Left ventricle myocardium inferior (tissue), 1 donor: ENCODE results near the gene TSPAN3. TPM values are rescaled to one million over a fixed set of nuclear protein-coding genes. Genes with fewer than 3 reads are reported as not detected.

Experiments
- DNase-seq: peaks from one replicate; pipeline ENCODE4 v3.0.0-alpha.2; 2020
- H3K27ac ChIP-seq: fragments of 200-600 bp; replicated peaks from 2 replicates; pipeline ENCODE4 v1.8.0; 2021
- H3K27me3 ChIP-seq: fragments of 200-600 bp; 2 replicates; pipeline ENCODE4 v1.8.0; 2021; ENCODE audit warnings: low read depth
- H3K36me3 ChIP-seq: fragments of 200-600 bp; 2 replicates; pipeline ENCODE4 v1.8.0; 2021
- H3K4me1 ChIP-seq: fragments of 200-600 bp; 2 replicates; pipeline ENCODE4 v1.8.0; 2021
- H3K4me3 ChIP-seq: fragments of 200-600 bp; 2 replicates; pipeline ENCODE4 v1.8.0; 2021; ENCODE audit warnings: mild to moderate bottlenecking, moderate library complexity
- H3K9me3 ChIP-seq: fragments of 200-600 bp; replicated peaks from 2 replicates; pipeline ENCODE4 v1.8.0; 2021
- intact Hi-C: fragments of 100-400 bp; cut with micrococcal nuclease; formaldehyde crosslinking; loops from one replicate; pipeline ENCODE4 v1.11.0; 2022
- total RNA-seq: library from RNA; stranded (reverse); fragmentation: NEBNext Ultra II Directional; extraction: Animal tissue kit (Norgen Biotek cat#: 25700); gene quantifications from one replicate; pipeline ENCODE4 v1.2.1, GENCODE V29; 2021
- TF ChIP-seq, protein P1 (sequence below): fragments of 200-600 bp; IDR thresholded peaks from 2 replicates; pipeline ENCODE4 v1.8.0; 2021; ENCODE audit warnings: antibody characterized with exemption, mild to moderate bottlenecking, borderline replicate concordance
- donor health status: DM: no; HTN: yes; CAD: no; lungs with severe emphysema.

Gene TSPAN3
- total RNA-seq, 1 donor from 2014 or later, result 98.6 TPM

DNA sequence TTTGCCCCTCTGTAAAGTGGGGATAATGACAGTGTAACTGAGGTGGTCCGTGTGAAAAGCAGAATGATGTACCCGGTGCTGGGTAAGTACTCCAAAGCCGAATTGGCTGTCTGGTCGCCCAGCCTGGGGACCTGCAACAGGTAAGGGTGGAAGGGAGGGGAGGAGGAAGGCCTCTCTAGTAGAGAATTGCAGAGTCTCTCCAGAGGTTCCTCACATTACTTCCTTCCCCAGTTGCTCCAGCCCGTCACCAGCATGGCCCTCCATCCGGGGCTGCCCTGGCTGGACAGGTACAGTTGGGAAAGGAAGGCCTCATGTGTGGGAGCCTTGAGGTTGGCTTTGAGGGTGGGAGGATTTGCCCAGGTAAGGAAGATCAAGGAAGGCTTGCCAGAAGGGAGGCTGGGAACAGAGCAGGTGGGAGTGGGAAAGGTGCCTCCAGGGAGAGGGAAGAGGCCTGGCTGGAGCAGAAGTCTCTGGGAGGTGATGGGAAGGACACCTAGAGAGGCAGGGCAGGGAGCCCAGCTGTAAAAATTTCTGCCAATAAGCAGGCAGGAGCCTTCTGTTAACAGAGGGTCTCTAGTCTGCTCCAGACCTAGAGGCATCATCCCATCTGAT, 77.7 kb downstream of the TSPAN3 start:
- no peaks in the 10 kb centered on the region for H3K9me3 ChIP-seq
- H3K27me3 ChIP-seq, result no peaks in the 10 kb centered on the region
- H3K4me3 ChIP-seq, result no peak overlapping the region
- no peaks in the 10 kb centered on the region for H3K36me3 ChIP-seq
- intact Hi-C loops, result no loop called here
- DNase-seq, result no peak
- TF ChIP-seq, protein P1, sequence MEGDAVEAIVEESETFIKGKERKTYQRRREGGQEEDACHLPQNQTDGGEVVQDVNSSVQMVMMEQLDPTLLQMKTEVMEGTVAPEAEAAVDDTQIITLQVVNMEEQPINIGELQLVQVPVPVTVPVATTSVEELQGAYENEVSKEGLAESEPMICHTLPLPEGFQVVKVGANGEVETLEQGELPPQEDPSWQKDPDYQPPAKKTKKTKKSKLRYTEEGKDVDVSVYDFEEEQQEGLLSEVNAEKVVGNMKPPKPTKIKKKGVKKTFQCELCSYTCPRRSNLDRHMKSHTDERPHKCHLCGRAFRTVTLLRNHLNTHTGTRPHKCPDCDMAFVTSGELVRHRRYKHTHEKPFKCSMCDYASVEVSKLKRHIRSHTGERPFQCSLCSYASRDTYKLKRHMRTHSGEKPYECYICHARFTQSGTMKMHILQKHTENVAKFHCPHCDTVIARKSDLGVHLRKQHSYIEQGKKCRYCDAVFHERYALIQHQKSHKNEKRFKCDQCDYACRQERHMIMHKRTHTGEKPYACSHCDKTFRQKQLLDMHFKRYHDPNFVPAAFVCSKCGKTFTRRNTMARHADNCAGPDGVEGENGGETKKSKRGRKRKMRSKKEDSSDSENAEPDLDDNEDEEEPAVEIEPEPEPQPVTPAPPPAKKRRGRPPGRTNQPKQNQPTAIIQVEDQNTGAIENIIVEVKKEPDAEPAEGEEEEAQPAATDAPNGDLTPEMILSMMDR, result no peak
- no peak overlapping the region for H3K27ac ChIP-seq
- peaks cover 36% of the 10 kb centered on the region for H3K4me1 ChIP-seq

DNA sequence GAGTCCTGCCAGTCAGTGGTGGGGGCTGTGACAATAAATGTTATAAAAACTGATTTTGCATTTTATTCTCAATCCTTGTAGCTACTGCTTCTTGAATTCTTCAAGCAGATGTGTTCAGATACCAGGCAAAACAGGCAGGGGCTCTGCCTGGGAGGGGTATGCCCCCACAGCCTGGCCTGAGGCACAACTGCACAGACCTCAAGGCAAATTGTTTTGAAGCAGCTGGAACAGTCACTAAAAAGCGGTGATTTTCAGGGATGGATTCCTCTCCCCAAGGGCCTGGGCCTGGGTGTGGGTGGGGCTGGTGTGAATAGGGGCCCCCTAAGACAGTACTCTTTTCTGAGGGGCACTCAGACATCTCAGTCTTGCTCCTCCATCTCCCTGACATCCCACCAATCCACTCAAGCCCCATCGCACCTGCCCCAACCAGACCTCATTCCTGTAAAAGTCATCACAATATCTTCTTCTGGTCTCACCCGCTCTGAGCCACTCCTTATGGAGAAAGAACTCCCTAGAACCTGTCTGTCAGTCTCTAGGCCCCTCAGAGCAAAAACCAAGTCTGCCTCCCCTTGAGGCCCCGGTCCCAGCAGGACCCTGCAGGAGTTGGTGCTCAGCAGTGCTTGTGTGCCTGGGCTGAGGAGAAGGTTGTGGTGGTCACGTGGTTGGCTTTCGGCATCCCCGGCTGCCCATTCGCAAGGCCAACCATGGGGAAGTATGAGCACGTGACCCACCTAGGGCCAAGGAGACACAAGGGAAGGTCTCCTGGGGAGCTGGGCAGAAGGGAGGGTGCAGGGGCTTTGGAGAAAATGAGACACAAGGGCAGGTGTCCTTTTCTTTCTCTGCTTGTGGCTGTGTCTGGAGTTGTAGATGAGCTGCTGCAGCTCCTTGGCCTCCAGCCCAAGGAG, 78.9 kb downstream of the TSPAN3 start:
- Histone ChIP-seq H3K4me3 (no peak overlapping the region), H3K9me3 (no peaks in the 10 kb centered on the region), H3K36me3 (no peaks in the 10 kb centered on the region), H3K27me3 (no peaks in the 10 kb centered on the region), H3K27ac (no peak overlapping the region), H3K4me1 (peaks cover 39% of the 10 kb centered on the region)
- TF ChIP-seq, protein P1, result no peak
- no peak for DNase-seq
- intact Hi-C loops, result no loop called here

Other genes starting within 250 kb of the TSPAN3 start
- 42.6 TPM for gene SCAPER, start 165.8 kb downstream of the TSPAN3 start, total RNA-seq
- gene RCN2, start 139.4 kb downstream of the TSPAN3 start, total RNA-seq, result 29.8 TPM
- gene PSTPIP1, start 76.0 kb downstream of the TSPAN3 start, total RNA-seq, result 3.5 TPM